GM12878 (cell line): ENCODE results near the gene POLE3. TPM values are rescaled to one million over a fixed set of nuclear protein-coding genes. Genes with fewer than 3 reads are reported as not detected.

Experiments used
- ASH2L ChIP-seq: fragments of 300-600, 200-600 bp; sonication (generic); IDR thresholded peaks from 2 replicates; pipeline ENCODE4 v1.6.1; 2017; ENCODE audit warnings: low read depth, mild to moderate bottlenecking, borderline replicate concordance
- BHLHE40 ChIP-seq, 2 experiments: fragments of 450-650 bp in 1 of 2; IDR thresholded peaks; 2 replicates each; pipeline ENCODE4 v1.6.1; 2011 to 2017; ENCODE audit warnings: low read depth in 2 of 2, borderline replicate concordance in 1 of 2, improper control_type of control experiment in 1 of 2, low read length in 1 of 2, mild to moderate bottlenecking in 1 of 2
- CREB1 ChIP-seq: IDR thresholded peaks from 2 replicates; pipeline ENCODE4 v1.6.1; 2012; ENCODE audit warnings: low read depth, mild to moderate bottlenecking, inconsistent platforms
- EP300 ChIP-seq, 2 experiments: fragments of 150-350 bp in 1 of 2; IDR thresholded peaks; 2 replicates each; pipeline ENCODE4 v1.6.1; 2011 to 2012; ENCODE audit warnings: low read depth in 2 of 2, low read length in 2 of 2, borderline replicate concordance in 1 of 2, improper control_type of control experiment in 1 of 2, inconsistent platforms in 1 of 2; ENCODE audit not compliant: control insufficient read depth in 1 of 2
- GABPA ChIP-seq: IDR thresholded peaks from 2 replicates; pipeline ENCODE4 v1.6.1; 2014; ENCODE audit warnings: antibody characterized with exemption, low read depth, mild to moderate bottlenecking, inconsistent platforms
- HDGF ChIP-seq: fragments of 450-650 bp; IDR thresholded peaks from 2 replicates; pipeline ENCODE4 v1.6.1; 2016; ENCODE audit warnings: antibody characterized with exemption
- MTA3 ChIP-seq: IDR thresholded peaks from 2 replicates; pipeline ENCODE4 v1.6.1; 2012; ENCODE audit warnings: low read length, inconsistent platforms, borderline replicate concordance
- NR2F1 ChIP-seq: fragments of 450-650 bp; conservative IDR thresholded peaks from 2 replicates; pipeline ENCODE4 v1.6.1; 2017; ENCODE audit warnings: mild to moderate bottlenecking
- POLR2A ChIP-seq: IDR thresholded peaks from 2 replicates; pipeline ENCODE4 v1.6.1; 2011; ENCODE audit warnings: low read depth, mild to moderate bottlenecking, low read length
- RAD21 ChIP-seq: IDR thresholded peaks from 2 replicates; pipeline ENCODE4 v1.6.1; 2011; ENCODE audit warnings: mild to moderate bottlenecking, low read depth, low read length, moderate library complexity; ENCODE audit not compliant: insufficient read depth
- SMAD5 ChIP-seq: IDR thresholded peaks from 2 replicates; pipeline ENCODE4 v1.6.1; 2016; ENCODE audit warnings: antibody characterized with exemption, low read depth
- SRF ChIP-seq, 2 experiments: IDR thresholded peaks; 2 replicates each; pipeline ENCODE4 v1.6.1; 2011; ENCODE audit warnings: low read depth in 2 of 2, low read length in 2 of 2, mild to moderate bottlenecking in 1 of 2, moderate library complexity in 1 of 2
- TCF7 ChIP-seq: IDR thresholded peaks from 2 replicates; pipeline ENCODE4 v1.6.1; 2014; ENCODE audit warnings: antibody characterized with exemption, borderline replicate concordance
- ZBTB33 ChIP-seq: fragments of 450-650 bp; IDR thresholded peaks from 2 replicates; pipeline ENCODE4 v1.6.1; 2017; ENCODE audit warnings: mild to moderate bottlenecking
- ZNF207 ChIP-seq: fragments of 450-650 bp; IDR thresholded peaks from 2 replicates; pipeline ENCODE4 v1.6.1; 2014; ENCODE audit warnings: antibody characterized with exemption, mild to moderate bottlenecking, borderline replicate concordance
- ZNF622 ChIP-seq: fragments of 450-650 bp; IDR thresholded peaks from 2 replicates; pipeline ENCODE4 v1.6.1; 2017; ENCODE audit warnings: mild to moderate bottlenecking, inconsistent platforms
- polyA plus RNA-seq, 11 experiments: library from polyadenylated mRNA; depleted of rRNA in 4 of 11; unstranded in 6 of 11; stranded (reverse) in 5 of 11; fragments of >200 nt; fragmentation: Nextera tagmentation in 4 of 11; fragmentation: Illumina TruSeq in 1 of 11; extraction: Ambion mirVana in 4 of 11; extraction: Trizol in 1 of 11; gene quantifications; 1 replicate in 1 of 11; 2 replicates in 10 of 11; pipeline versions ENCODE4 v1.2.1 to v1.2.3, GENCODE V29; 2011 to 2016; ENCODE audit warnings: inconsistent platforms in 2 of 11, missing spikeins in 2 of 11, low read depth in 1 of 11
- total RNA-seq, 4 experiments: library from RNA; depleted of rRNA in 3 of 4; stranded (reverse); fragments of >200 nt in 3 of 4; fragmentation: Illumina TruSeq in 1 of 4; extraction: Trizol in 1 of 4; gene quantifications; 2 replicates each; pipeline versions ENCODE4 v1.2.1 to v1.2.3, GENCODE V29; 2013 to 2021
- TF ChIP-seq, protein P1 (sequence below), 3 experiments: IDR thresholded peaks in 2 of 3; conservative IDR thresholded peaks in 1 of 3; 2 replicates each; pipeline ENCODE4 v1.5.1; 2011; ENCODE audit warnings: low read depth in 3 of 3, low read length in 3 of 3, mild to moderate bottlenecking in 3 of 3, control low read depth in 2 of 3, moderate library complexity in 2 of 3, inconsistent platforms in 1 of 3, mixed read lengths in 1 of 3; ENCODE audit not compliant: control insufficient read depth in 2 of 3, insufficient read depth in 1 of 3; ENCODE audit errors: extremely low read depth in 1 of 3
- TF ChIP-seq, protein P2 (sequence below): IDR thresholded peaks from 2 replicates; pipeline ENCODE4 v1.6.1; 2012; ENCODE audit warnings: low read depth, low read length, improper control_type of control experiment
- TF ChIP-seq, protein P3 (sequence below): fragments of 450-650 bp; IDR thresholded peaks from 2 replicates; pipeline ENCODE4 v1.6.1; 2016; ENCODE audit warnings: mild to moderate bottlenecking, moderate library complexity, borderline replicate concordance
- TF ChIP-seq, protein P4 (sequence below): IDR thresholded peaks from 2 replicates; pipeline ENCODE4 v1.6.1; 2012; ENCODE audit warnings: low read depth, low read length, improper control_type of control experiment

The POLE3 gene
- total and polyA plus RNA-seq, 10 of the 15 experiments (the other 5 are each of a cell fraction or from before 2014, with no cell fraction given): 40.8 to 116 (median 80.2) TPM

GRCh38 chr9:113401027-113401792 is 9.3 kb downstream of the POLE3 start, which contains the start of gene ALAD (continued):
- TF ChIP-seq, protein P1, sequence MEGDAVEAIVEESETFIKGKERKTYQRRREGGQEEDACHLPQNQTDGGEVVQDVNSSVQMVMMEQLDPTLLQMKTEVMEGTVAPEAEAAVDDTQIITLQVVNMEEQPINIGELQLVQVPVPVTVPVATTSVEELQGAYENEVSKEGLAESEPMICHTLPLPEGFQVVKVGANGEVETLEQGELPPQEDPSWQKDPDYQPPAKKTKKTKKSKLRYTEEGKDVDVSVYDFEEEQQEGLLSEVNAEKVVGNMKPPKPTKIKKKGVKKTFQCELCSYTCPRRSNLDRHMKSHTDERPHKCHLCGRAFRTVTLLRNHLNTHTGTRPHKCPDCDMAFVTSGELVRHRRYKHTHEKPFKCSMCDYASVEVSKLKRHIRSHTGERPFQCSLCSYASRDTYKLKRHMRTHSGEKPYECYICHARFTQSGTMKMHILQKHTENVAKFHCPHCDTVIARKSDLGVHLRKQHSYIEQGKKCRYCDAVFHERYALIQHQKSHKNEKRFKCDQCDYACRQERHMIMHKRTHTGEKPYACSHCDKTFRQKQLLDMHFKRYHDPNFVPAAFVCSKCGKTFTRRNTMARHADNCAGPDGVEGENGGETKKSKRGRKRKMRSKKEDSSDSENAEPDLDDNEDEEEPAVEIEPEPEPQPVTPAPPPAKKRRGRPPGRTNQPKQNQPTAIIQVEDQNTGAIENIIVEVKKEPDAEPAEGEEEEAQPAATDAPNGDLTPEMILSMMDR (IDR thresholded peaks at IDR 0.05 in 2 of 3, conservative IDR thresholded peaks at IDR 0.05 in 1 of 3; ENCODE audit: control insufficient read depth in 2 of 3, extremely low read depth in 1 of 3, insufficient read depth in 1 of 3, low read depth in 3 of 3, low read length in 3 of 3): peak; percentile 95 to 99 (median 96)
- TF ChIP-seq, protein P2, sequence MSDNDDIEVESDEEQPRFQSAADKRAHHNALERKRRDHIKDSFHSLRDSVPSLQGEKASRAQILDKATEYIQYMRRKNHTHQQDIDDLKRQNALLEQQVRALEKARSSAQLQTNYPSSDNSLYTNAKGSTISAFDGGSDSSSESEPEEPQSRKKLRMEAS: peak; percentile 66
- TF ChIP-seq POLR2A: peak; percentile 80
- TF ChIP-seq MTA3: no peak
- peak; percentile 49; the same call in 1 of the 2 replicates for TF ChIP-seq ZNF207
- TF ChIP-seq SMAD5: no peak
- TF ChIP-seq GABPA: no peak
- peak; percentile 76 for TF ChIP-seq CREB1
- TF ChIP-seq, protein P3, sequence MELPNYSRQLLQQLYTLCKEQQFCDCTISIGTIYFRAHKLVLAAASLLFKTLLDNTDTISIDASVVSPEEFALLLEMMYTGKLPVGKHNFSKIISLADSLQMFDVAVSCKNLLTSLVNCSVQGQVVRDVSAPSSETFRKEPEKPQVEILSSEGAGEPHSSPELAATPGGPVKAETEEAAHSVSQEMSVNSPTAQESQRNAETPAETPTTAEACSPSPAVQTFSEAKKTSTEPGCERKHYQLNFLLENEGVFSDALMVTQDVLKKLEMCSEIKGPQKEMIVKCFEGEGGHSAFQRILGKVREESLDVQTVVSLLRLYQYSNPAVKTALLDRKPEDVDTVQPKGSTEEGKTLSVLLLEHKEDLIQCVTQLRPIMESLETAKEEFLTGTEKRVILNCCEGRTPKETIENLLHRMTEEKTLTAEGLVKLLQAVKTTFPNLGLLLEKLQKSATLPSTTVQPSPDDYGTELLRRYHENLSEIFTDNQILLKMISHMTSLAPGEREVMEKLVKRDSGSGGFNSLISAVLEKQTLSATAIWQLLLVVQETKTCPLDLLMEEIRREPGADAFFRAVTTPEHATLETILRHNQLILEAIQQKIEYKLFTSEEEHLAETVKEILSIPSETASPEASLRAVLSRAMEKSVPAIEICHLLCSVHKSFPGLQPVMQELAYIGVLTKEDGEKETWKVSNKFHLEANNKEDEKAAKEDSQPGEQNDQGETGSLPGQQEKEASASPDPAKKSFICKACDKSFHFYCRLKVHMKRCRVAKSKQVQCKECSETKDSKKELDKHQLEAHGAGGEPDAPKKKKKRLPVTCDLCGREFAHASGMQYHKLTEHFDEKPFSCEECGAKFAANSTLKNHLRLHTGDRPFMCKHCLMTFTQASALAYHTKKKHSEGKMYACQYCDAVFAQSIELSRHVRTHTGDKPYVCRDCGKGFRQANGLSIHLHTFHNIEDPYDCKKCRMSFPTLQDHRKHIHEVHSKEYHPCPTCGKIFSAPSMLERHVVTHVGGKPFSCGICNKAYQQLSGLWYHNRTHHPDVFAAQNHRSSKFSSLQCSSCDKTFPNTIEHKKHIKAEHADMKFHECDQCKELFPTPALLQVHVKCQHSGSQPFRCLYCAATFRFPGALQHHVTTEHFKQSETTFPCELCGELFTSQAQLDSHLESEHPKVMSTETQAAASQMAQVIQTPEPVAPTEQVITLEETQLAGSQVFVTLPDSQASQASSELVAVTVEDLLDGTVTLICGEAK: peak; percentile 22; the same call in 1 of the 2 replicates
- no peak for TF ChIP-seq EP300 (IDR thresholded peaks at IDR 0.05; ENCODE audit: borderline replicate concordance in 1 of 2, control insufficient read depth in 1 of 2, low read depth in 2 of 2, low read length in 2 of 2)
- TF ChIP-seq BHLHE40 (IDR thresholded peaks at IDR 0.05; ENCODE audit: borderline replicate concordance in 1 of 2, low read depth in 2 of 2, low read length in 1 of 2): peak; percentile 17 to 61; a peak in 2 of 4 replicates
- TF ChIP-seq ZNF622: no peak
- TF ChIP-seq ASH2L: no peak
- TF ChIP-seq, protein P4, sequence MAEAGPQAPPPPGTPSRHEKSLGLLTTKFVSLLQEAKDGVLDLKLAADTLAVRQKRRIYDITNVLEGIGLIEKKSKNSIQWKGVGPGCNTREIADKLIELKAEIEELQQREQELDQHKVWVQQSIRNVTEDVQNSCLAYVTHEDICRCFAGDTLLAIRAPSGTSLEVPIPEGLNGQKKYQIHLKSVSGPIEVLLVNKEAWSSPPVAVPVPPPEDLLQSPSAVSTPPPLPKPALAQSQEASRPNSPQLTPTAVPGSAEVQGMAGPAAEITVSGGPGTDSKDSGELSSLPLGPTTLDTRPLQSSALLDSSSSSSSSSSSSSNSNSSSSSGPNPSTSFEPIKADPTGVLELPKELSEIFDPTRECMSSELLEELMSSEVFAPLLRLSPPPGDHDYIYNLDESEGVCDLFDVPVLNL: no peak
- TF ChIP-seq ZBTB33: no peak
- peak; percentile 68 for TF ChIP-seq RAD21
- no peak for TF ChIP-seq TCF7
- TF ChIP-seq HDGF: peak; percentile 93
- TF ChIP-seq NR2F1: 0 out of 2 replicates have a peak, but pooled peaks have one; percentile 19
- 0 out of 4 replicates have a peak, but pooled peaks of 1 of the 2 experiments have one; percentile 10 for TF ChIP-seq SRF (IDR thresholded peaks at IDR 0.05; ENCODE audit: low read depth in 2 of 2, low read length in 2 of 2)
